Transverse colon (tissue), 4 donors: ENCODE results near the gene SCLY. TPM values are rescaled to one million over a fixed set of nuclear protein-coding genes. Genes with fewer than 3 reads are reported as not detected.

Experiments used
- DNase-seq: peaks from one replicate; pipeline ENCODE4 v3.0.0-alpha.2; 2019
- H3K27ac ChIP-seq, 4 donors: fragments of 200-600 bp; sonication (generic); 2 replicates each; pipeline ENCODE4 v1.5.1; 2016 to 2018; ENCODE audit warnings: inconsistent platforms in 4 of 4
- H3K27me3 ChIP-seq: fragments of 200-600 bp; sonication (generic); 2 replicates; pipeline ENCODE4 v1.5.1; 2017; ENCODE audit warnings: inconsistent platforms
- H3K36me3 ChIP-seq, 4 donors: fragments of 200-600 bp; sonication (generic); 2 replicates each; pipeline ENCODE4 v1.5.1; 2017 to 2019; ENCODE audit warnings: inconsistent platforms in 4 of 4
- H3K4me1 ChIP-seq, 4 donors: fragments of 200-600 bp; sonication (generic); 2 replicates each; pipeline ENCODE4 v1.5.1; 2017 to 2020; ENCODE audit warnings: inconsistent platforms in 4 of 4
- H3K4me3 ChIP-seq, 4 donors: fragments of 200-600 bp; sonication (generic); 1 replicate in 1 of 4; 2 replicates in 3 of 4; pipeline versions ENCODE4 v1.5.1 to v1.6.1; 2017 to 2019; ENCODE audit warnings: inconsistent platforms in 4 of 4
- H3K9me3 ChIP-seq, 2 donors: fragments of 200-600 bp; sonication (generic); 2 replicates each; pipeline ENCODE4 v1.5.1; 2017 to 2019; ENCODE audit warnings: inconsistent platforms in 2 of 2
- CTCF ChIP-seq, 5 experiments: fragments of 200-600 bp in 3 of 5; fragments of 450-650 bp in 2 of 5; sonication (generic) in 3 of 5; IDR thresholded peaks; 1 replicate in 2 of 5; 2 replicates in 3 of 5; pipeline ENCODE4 v1.5.1; 2016 to 2017; ENCODE audit warnings: antibody characterized with exemption in 5 of 5, inconsistent platforms in 3 of 5, mild to moderate bottlenecking in 2 of 5, moderate library complexity in 1 of 5
- EP300 ChIP-seq: sonication (generic); formaldehyde crosslinking; IDR thresholded peaks from one replicate; pipeline ENCODE4 v1.6.1; 2017; ENCODE audit warnings: antibody characterized with exemption, low read depth
- POLR2A ChIP-seq: fragments of 450-650 bp; IDR thresholded peaks from one replicate; pipeline ENCODE4 v1.6.1; 2016; ENCODE audit warnings: antibody characterized with exemption, mild to moderate bottlenecking, moderate library complexity
- POLR2AphosphoS5 ChIP-seq, 3 donors: sonication (generic); formaldehyde crosslinking; IDR thresholded peaks; one replicate each; pipeline ENCODE4 v1.6.1; 2016; ENCODE audit warnings: antibody characterized with exemption in 3 of 3
- WGBS, 2 donors: methylation state at CpG; one replicate each; pipeline ENCODE4 v1.1.5; 2018; ENCODE audit warnings: low coverage in 1 of 2; 5-methylcytosine and 5-hydroxymethylcytosine counted together
- in situ Hi-C, 4 donors: fragments of 200-750 bp; cut with MboI; loops; one replicate each; pipeline versions ENCODE4 v1.15.0 to v1.15.1; 2017; ENCODE audit warnings: low sequenced_read_pairs in 3 of 4, low pct_ligation_motif_present in 1 of 4, low pct_unique_long_range_greater_than_20kb in 1 of 4
- intact Hi-C: fragments of 100-400 bp; cut with DNase I; formaldehyde crosslinking; loops from one replicate; pipeline ENCODE4 v1.15.1; 2023; ENCODE audit warnings: low total_unique reads
- total RNA-seq, 4 donors: library from RNA; depleted of rRNA; stranded (reverse); fragments of >200 nt; gene quantifications; one replicate each; pipeline ENCODE4 v1.1.0, GENCODE V29; 2016

Gene SCLY
- total RNA-seq, 4 donors from 2014 or later, result 9.4 to 24.3 (median 11.1) TPM

GRCh38 chr2:238019962-238020361 is 40.8 kb upstream of the SCLY start:
- Histone ChIP-seq H3K36me3 (no peaks in the 10 kb centered on the region), H3K4me1 (no peaks in the 10 kb centered on the region), H3K9me3 (no peaks in the 10 kb centered on the region), H3K27ac (no peak overlapping the region), H3K4me3 (no peak overlapping the region), H3K27me3 (no peaks in the 10 kb centered on the region)
- TF ChIP-seq POLR2A, result no peak
- no peak for TF ChIP-seq CTCF (IDR thresholded peaks at IDR 0.05)
- no peak for TF ChIP-seq EP300
- TF ChIP-seq POLR2AphosphoS5 (IDR thresholded peaks at IDR 0.05), result no peak
- intact Hi-C loops, result no loop called here
- in situ Hi-C loops, result no loop called here
- 60 to 90% methylated on average over 1 to 2 of the region's 2 CpGs for WGBS, 2 donors
- no peak for DNase-seq

- H3K27ac ChIP-seq, result no peak overlapping the region
- peaks cover 0 to 5% (median 0%) of the 10 kb centered on the region in 4 donors for H3K36me3 ChIP-seq
- H3K9me3 ChIP-seq, result no peaks in the 10 kb centered on the region
- H3K27me3 ChIP-seq, result no peaks in the 10 kb centered on the region
- no peak for DNase-seq
- intact Hi-C loops (no loop called here), in situ Hi-C loops (no loop called here)
- no peak for TF ChIP-seq POLR2A
- TF ChIP-seq CTCF (IDR thresholded peaks at IDR 0.05), result no peak
- no peak for TF ChIP-seq POLR2AphosphoS5 (IDR thresholded peaks at IDR 0.05)
- no peak for TF ChIP-seq EP300
- WGBS, 2 donors, result 92% methylated on average over 9 of the region's 9 CpGs; no CpG with 5 or more reads in 1 of the 2 donors
- H3K4me3 ChIP-seq, result no peak overlapping the region
- no peaks in the 10 kb centered on the region for H3K4me1 ChIP-seq
Observed at GRCh38 chr2:238020816-238021215, 40.0 kb upstream of the SCLY start.

- Histone ChIP-seq H3K27me3 (no peaks in the 10 kb centered on the region), H3K4me1 (no peaks in the 10 kb centered on the region), H3K9me3 (no peaks in the 10 kb centered on the region), H3K36me3 (peaks cover 0 to 6% (median 0%) of the 10 kb centered on the region in 4 donors), H3K27ac (no peak overlapping the region), H3K4me3 (no peak overlapping the region)
- in situ Hi-C loops (no loop called here), intact Hi-C loops (no loop called here)
- no peak for DNase-seq
- no peak for TF ChIP-seq POLR2A
- no peak for TF ChIP-seq POLR2AphosphoS5 (IDR thresholded peaks at IDR 0.05)
- no peak for TF ChIP-seq EP300
- TF ChIP-seq CTCF (IDR thresholded peaks at IDR 0.05), result no peak
- 90 to 92% methylated on average over 2 to 4 of the region's 4 CpGs for WGBS, 2 donors
Observed at GRCh38 chr2:238021327-238021726, 39.5 kb upstream of the SCLY start.

- in situ Hi-C loops, result no loop called here
- Histone ChIP-seq H3K27ac (no peak overlapping the region), H3K4me3 (no peak overlapping the region), H3K27me3 (no peaks in the 10 kb centered on the region), H3K9me3 (no peaks in the 10 kb centered on the region), H3K4me1 (no peaks in the 10 kb centered on the region), H3K36me3 (peaks cover 0 to 6% (median 2%) of the 10 kb centered on the region in 4 donors)
- WGBS, 2 donors, result 93% methylated on average over 5 of the region's 5 CpGs; no CpG with 5 or more reads in 1 of the 2 donors
- TF ChIP-seq POLR2AphosphoS5 (IDR thresholded peaks at IDR 0.05), result no peak
- TF ChIP-seq CTCF (IDR thresholded peaks at IDR 0.05), result no peak
- TF ChIP-seq EP300, result no peak
- no peak for TF ChIP-seq POLR2A
- intact Hi-C loops, result no loop called here
- no peak for DNase-seq
Observed at GRCh38 chr2:238022594-238023157, 38.1 kb upstream of the SCLY start.
